Activated naive CD4-positive, alpha-beta T cell treated with anti-CD3 and anti-CD28 coated beads, Interleukin-2, amount 50 U/mL, for 24 hours (primary cell): Measurements from ENCODE around the gene CYBRD1.
A peak's percentile ranks its signal among the peaks of the same experiment; 100 is the strongest.
"Not testable (repeated sequence)": the region's sequence is repeated elsewhere in the genome, so short reads cannot be mapped to it uniquely, and the experiment has no call there.

Source experiments
- H3K27ac Mint-ChIP-seq: one replicate; pipeline ENCODE4 v1.8.0; 2021; ENCODE audit warnings: mild to moderate bottlenecking, mixed read lengths
- H3K27me3 Mint-ChIP-seq: one replicate; pipeline ENCODE4 v1.8.0; 2021; ENCODE audit warnings: mixed read lengths
- H3K36me3 Mint-ChIP-seq: one replicate; pipeline ENCODE4 v1.8.0; 2021; ENCODE audit warnings: mixed read lengths
- H3K4me1 Mint-ChIP-seq: one replicate; pipeline ENCODE4 v1.8.0; 2021; ENCODE audit warnings: mixed read lengths
- H3K4me3 Mint-ChIP-seq: one replicate; pipeline ENCODE4 v1.8.0; 2021; ENCODE audit warnings: mild to moderate bottlenecking, mixed read lengths
- H3K9me3 Mint-ChIP-seq: one replicate; pipeline ENCODE4 v1.8.0; 2021; ENCODE audit warnings: mixed read lengths

Gene CYBRD1

DNA sequence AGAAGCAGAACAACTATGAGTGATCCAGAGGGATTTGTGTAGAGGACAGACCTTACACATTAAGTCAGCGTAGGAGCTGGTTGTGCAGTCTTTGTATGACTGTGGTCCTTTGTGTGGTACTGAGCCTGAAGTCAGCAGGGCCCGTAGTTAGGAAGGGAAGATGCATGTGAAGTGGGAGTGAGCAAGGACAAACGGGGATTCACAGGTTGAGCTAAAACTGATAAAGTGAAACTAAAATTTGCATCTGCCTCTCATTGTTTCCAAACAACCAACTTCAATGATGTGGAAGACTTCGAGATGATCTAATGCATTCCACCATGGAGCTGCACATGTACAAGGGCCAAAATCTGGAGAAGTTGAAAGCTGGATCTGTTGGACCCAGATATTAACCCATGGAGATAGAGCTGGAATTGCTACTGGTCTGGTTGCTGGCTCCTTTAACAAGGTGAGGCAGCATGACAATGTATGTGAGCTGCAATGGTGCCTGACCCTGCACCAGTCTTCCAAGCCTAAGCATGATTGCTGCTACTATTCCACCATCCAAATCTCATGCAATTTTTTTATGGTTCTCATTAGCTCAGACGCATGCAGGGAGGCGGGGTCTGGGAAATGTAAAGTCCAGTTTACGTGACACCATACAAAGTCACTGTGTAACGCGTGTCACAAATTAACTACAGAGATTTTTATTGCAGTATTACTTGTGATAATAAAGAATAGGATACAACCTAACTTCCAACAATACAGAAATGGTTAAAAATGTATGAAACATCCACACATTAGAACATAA is 12.1 kb upstream of the CYBRD1 start:
- no peak overlapping the region for H3K4me3 Mint-ChIP-seq
- H3K9me3 Mint-ChIP-seq: no peaks in the 10 kb centered on the region
- peaks cover 4% of the 10 kb centered on the region for H3K27me3 Mint-ChIP-seq
- no peak overlapping the region for H3K27ac Mint-ChIP-seq
- peaks cover 4% of the 10 kb centered on the region for H3K4me1 Mint-ChIP-seq
- no peaks in the 10 kb centered on the region for H3K36me3 Mint-ChIP-seq

DNA sequence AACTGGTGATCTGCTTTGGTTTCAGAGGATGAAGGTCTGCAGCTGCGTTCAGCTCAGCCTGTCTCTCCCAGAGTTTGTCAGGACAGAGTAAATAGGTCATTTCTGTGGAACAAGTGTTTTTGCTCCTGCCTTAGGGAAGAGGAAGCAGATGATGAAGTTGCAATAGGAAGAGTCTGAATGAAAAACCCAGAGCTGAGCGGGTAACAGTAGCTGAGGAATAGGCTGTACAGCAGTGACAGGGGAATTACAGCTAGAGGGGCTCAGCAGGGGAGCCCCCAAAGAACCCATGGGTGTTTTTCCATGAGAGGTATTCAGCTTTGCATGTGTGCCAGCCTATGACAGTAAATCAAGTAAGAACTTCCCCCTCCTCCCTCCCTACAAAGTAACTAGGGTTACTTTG is 10.3 kb upstream of the CYBRD1 start:
- no peaks in the 10 kb centered on the region for H3K9me3 Mint-ChIP-seq
- no peak overlapping the region for H3K4me3 Mint-ChIP-seq
- no peak overlapping the region for H3K27ac Mint-ChIP-seq
- H3K36me3 Mint-ChIP-seq: no peaks in the 10 kb centered on the region
- H3K27me3 Mint-ChIP-seq: peaks cover 5% of the 10 kb centered on the region
- H3K4me1 Mint-ChIP-seq: peaks cover 4% of the 10 kb centered on the region

GRCh38 chr2:171512683-171513195 is 9.5 kb upstream of the CYBRD1 start:
- Mint-ChIP-seq H3K4me1 (peaks cover 4% of the 10 kb centered on the region), H3K36me3 (no peaks in the 10 kb centered on the region), H3K9me3 (no peaks in the 10 kb centered on the region), H3K27ac (no peak overlapping the region), H3K27me3 (peaks cover 4% of the 10 kb centered on the region), H3K4me3 (no peak overlapping the region)

DNA sequence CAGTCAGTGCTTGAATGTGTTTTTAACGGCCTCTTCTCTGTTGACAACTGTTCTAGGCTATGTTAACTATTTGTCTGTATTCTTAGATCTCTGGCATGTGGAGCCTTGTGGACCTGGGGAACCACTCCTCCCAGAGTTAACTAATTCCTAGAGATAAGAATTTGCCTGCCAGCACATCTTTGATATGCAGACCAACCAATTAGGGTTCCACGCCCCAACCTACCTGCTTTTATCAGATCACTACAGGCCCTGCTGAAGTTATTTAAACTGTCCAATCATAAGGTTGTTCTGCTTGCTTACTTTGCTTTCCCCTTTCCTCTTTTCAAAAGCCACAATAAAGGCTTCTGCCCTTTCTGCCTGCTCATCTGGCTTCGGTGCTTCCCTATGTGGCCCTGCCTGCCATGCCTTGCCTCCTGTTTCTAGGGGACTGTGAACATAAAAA is 8.5 kb upstream of the CYBRD1 start:
- Mint-ChIP-seq H3K4me3 (no peak overlapping the region), H3K9me3 (no peaks in the 10 kb centered on the region), H3K4me1 (peaks cover 4% of the 10 kb centered on the region), H3K36me3 (no peaks in the 10 kb centered on the region), H3K27me3 (peaks cover 4% of the 10 kb centered on the region), H3K27ac (no peak overlapping the region)

GRCh38 chr2:171514908-171515582 is 7.2 kb upstream of the CYBRD1 start:
- no peaks in the 10 kb centered on the region for H3K36me3 Mint-ChIP-seq
- H3K9me3 Mint-ChIP-seq: no peaks in the 10 kb centered on the region
- peaks cover 12% of the 10 kb centered on the region for H3K27me3 Mint-ChIP-seq
- no peak overlapping the region for H3K4me3 Mint-ChIP-seq
- H3K4me1 Mint-ChIP-seq: peaks cover under 1% of the 10 kb centered on the region
- no peak overlapping the region for H3K27ac Mint-ChIP-seq

- Mint-ChIP-seq H3K27me3 (peaks cover 15% of the 10 kb centered on the region), H3K4me3 (no peak overlapping the region), H3K9me3 (no peaks in the 10 kb centered on the region), H3K27ac (no peak overlapping the region), H3K36me3 (no peaks in the 10 kb centered on the region), H3K4me1 (no peaks in the 10 kb centered on the region)
Measured at GRCh38 chr2:171515672-171516298, 6.5 kb upstream of the CYBRD1 start.

GRCh38 chr2:171516793-171517192 is 5.5 kb upstream of the CYBRD1 start:
- H3K9me3 Mint-ChIP-seq: no peaks in the 10 kb centered on the region
- H3K27ac Mint-ChIP-seq: no peak overlapping the region
- H3K36me3 Mint-ChIP-seq: no peaks in the 10 kb centered on the region

GRCh38 chr2:171520471-171520870 is 1.8 kb upstream of the CYBRD1 start:
- Mint-ChIP-seq H3K9me3 (no peaks in the 10 kb centered on the region), H3K27me3 (peaks cover 37% of the 10 kb centered on the region), H3K36me3 (no peaks in the 10 kb centered on the region), H3K4me1 (peaks cover 11% of the 10 kb centered on the region), H3K27ac (no peak overlapping the region), H3K4me3 (no peak overlapping the region)

More at GRCh38 chr2:171516793-171517192, 5.5 kb upstream of the CYBRD1 start:
- Mint-ChIP-seq H3K4me1 (peaks cover 5% of the 10 kb centered on the region), H3K27me3 (peaks cover 21% of the 10 kb centered on the region), H3K4me3 (no peak overlapping the region)

DNA sequence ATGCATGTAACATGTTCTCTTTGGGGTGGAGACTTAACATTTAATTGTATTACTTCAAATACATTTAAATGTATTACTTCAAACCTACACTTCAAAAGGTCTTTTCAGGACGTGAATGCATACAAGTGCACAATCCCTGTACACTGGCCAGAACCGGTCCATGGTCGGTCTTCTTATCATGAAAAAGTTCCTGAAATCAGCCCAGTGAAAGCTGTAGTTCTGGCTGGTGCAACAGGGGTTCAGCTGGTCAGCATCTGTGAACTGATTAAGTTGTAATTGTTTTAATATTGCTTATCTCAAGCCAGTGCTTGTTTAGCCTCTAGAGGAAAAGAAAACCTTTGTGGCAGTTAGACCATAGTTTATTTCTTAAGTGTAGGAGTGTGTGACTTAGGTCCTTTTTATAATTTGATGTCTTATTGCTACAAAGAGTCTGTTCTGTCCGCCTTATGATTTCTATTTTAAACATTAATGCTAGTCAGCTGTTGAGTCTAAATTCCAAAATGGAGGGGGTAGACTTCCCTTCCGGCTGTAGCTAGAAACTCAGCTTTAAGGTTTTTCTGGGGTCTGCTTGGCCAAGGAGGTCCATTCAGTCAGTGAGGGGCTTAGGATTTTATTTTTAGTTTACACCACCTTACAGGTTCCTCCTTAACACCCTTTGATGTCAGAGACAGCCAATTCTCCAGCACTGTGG is 768 bp upstream of the CYBRD1 start:
- no peak overlapping the region for H3K27ac Mint-ChIP-seq
- peaks cover 36% of the 10 kb centered on the region for H3K27me3 Mint-ChIP-seq
- H3K4me1 Mint-ChIP-seq: peaks cover 11% of the 10 kb centered on the region
- H3K4me3 Mint-ChIP-seq: peak overlapping the region; percentile 81
- H3K36me3 Mint-ChIP-seq: no peaks in the 10 kb centered on the region
- no peaks in the 10 kb centered on the region for H3K9me3 Mint-ChIP-seq

DNA sequence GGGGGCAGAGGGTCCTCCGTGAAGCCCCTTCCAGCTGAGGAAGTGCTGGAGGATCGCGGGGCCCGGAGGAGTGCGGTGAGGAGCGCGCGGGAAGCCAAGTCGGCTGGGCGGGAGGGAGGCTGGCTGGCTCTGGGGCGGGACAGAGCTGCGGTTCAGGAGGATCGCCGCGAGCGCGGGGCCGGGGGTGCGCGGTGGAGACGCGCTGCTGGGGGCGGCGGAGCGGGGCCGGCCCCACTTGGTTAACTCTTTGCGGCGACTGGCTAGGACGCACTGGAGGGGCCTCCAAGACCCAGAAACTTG is 464 bp downstream of the CYBRD1 start:
- no peaks in the 10 kb centered on the region for H3K9me3 Mint-ChIP-seq
- H3K4me3 Mint-ChIP-seq: peak overlapping the region; percentile 79
- H3K27ac Mint-ChIP-seq: no peak overlapping the region
- H3K36me3 Mint-ChIP-seq: no peaks in the 10 kb centered on the region
- H3K4me1 Mint-ChIP-seq: peaks cover 11% of the 10 kb centered on the region
- peaks cover 36% of the 10 kb centered on the region for H3K27me3 Mint-ChIP-seq

DNA sequence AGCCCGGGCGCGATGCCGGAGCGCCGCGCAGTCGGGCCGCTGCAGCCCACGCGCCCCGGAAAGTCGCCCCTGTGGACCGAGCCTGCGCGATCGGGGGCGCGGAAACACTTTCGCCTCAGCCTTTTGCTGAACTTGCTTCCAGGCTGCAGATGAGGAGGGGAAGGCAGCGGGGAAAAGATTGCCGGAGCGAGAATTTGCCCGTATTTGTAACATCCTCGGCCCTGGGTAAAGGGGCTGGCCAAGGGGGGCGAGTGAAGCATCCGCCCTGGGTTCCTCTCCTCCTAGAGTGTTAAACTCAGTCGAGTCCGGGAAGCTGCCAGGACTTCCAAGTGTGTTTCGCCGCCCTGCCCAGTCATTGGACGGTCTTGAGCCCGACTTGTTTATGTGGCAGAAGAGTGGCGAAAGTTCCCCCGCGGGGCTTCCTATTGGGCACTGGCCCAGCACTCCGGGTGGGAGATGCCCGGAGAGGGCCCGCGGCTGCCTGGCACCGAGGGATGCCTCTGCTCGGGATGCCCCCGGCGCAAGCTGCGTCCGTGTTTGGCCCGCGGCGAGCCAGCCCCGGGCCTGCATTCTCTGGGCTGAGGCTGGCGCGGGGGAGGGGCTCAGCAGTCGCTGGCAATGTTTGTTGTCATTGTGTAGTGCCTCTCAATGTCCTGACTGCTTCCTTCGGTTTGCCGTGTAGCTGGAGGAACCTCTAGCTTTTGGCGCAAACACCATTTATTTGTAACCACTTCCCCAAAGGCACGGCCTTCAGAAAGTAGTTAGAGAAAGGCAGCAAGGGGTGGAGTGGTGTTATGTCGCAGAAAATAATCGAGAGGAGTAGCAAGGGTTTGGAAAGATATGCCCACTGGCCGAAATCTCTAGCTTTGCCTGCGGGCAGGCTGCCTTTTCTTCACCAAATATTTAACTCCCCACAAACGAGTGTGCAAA is 1.1 kb downstream of the CYBRD1 start:
- Mint-ChIP-seq H3K27me3 (peaks cover 37% of the 10 kb centered on the region), H3K4me3 (peak overlapping the region; percentile 66), H3K4me1 (peaks cover 11% of the 10 kb centered on the region), H3K27ac (no peak overlapping the region), H3K36me3 (no peaks in the 10 kb centered on the region), H3K9me3 (no peaks in the 10 kb centered on the region)

DNA sequence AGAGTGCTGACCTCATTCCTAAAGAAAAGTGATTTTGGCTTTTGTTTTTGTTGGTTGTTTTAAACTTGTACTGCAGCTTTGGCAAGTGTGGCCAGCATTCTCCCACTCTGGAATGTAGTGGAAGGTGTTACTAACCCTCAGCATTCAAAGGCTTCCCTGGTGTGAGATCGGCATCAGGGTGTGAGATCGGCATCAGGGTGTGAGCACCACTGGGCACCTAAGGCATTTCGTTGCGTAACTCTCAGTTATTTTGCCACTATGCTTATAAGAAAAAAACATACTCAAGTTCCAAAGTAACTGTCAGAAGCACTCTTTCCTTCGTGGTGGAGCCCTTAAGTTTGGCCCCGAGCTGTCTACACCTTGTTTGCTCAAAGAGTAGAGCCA is 1.7 kb downstream of the CYBRD1 start:
- peaks cover 38% of the 10 kb centered on the region for H3K27me3 Mint-ChIP-seq
- no peak overlapping the region for H3K27ac Mint-ChIP-seq

GRCh38 chr2:171529914-171530313 is 7.6 kb downstream of the CYBRD1 start:
- Mint-ChIP-seq H3K9me3 (no peaks in the 10 kb centered on the region), H3K4me1 (no peaks in the 10 kb centered on the region), H3K36me3 (no peaks in the 10 kb centered on the region), H3K27ac (no peak overlapping the region), H3K27me3 (peaks cover 17% of the 10 kb centered on the region), H3K4me3 (no peak overlapping the region)

More for the DNA sequence above, 1.7 kb downstream of the CYBRD1 start:
- peak overlapping the region; percentile 66 for H3K4me3 Mint-ChIP-seq
- H3K4me1 Mint-ChIP-seq: peaks cover 11% of the 10 kb centered on the region
- H3K9me3 Mint-ChIP-seq: no peaks in the 10 kb centered on the region
- no peaks in the 10 kb centered on the region for H3K36me3 Mint-ChIP-seq

DNA sequence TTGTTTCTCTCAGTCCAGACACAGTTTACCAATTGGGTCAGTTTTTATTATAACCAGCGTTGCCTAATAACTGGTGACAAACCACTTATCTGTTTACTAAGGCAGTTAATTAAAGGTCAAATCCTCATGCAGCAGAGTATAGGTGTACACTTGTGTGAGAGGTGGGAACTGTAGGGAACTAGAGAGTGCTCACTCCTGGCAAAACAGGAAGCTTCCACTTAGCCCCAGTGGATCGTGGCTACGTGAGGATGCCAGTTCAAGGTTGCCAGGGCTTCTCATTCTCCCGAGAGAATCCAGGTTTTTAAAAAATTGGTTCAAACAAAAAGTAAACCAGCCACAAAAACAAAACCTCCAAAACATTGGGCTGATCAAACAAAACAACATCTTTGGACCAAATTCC is 8.1 kb downstream of the CYBRD1 start:
- Mint-ChIP-seq H3K9me3 (no peaks in the 10 kb centered on the region), H3K4me3 (no peak overlapping the region), H3K27me3 (peaks cover 15% of the 10 kb centered on the region), H3K36me3 (no peaks in the 10 kb centered on the region), H3K27ac (no peak overlapping the region), H3K4me1 (no peaks in the 10 kb centered on the region)

DNA sequence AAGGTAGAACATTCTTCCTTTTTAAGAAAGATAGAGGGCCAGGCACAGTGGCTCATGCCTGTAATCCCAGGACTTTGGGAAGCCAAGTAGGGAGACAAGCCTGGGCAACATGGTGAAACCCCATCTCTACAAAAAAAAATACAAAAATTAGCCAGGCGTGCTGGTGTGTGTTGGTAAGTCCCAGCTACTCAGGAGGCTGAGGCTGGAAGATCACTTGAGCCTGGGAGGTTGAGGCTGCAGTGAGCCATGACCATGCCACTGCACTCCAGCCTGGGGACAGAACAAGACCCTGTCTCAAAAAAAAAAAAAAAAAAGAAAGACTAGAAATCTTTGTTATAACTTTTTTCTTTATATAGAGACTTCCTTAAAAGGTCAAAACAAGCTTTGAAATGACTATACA is 8.6 kb downstream of the CYBRD1 start:
- H3K9me3 Mint-ChIP-seq, H3K4me1 Mint-ChIP-seq, H3K27ac Mint-ChIP-seq, H3K4me3 Mint-ChIP-seq, H3K36me3 Mint-ChIP-seq: not testable (repeated sequence)
- peaks cover 15% of the 10 kb centered on the region for H3K27me3 Mint-ChIP-seq
